ENCODE data around the gene EEPD1.

GRCh38 chr7:36129048-36129534 lies 24.0 kb upstream of the EEPD1 start:
- TF ChIP-seq CTCF (IDR thresholded peaks at IDR 0.05): no peak
- TF ChIP-seq POLR2A (IDR thresholded peaks at IDR 0.05): no peak
